Measurements from ENCODE around the gene HYKK.
"Not testable (repeated sequence)": the region's sequence is repeated elsewhere in the genome, so short reads cannot be mapped to it uniquely, and the experiment has no call there.

HYKK gene

GRCh38 chr15:78506971-78507830, at the start of gene HYKK:
Gene HYKK, plus strand, starts transcription at chr15:78507577. Its CDS starts 5,512 bp downstream, at chr15:78513089.
- peak; percentile 20 to 32 for DNase-seq (ENCODE audit: low read depth in 2 of 2)

- DNase-seq (ENCODE audit: low read depth in 2 of 2): no peak
Measured at GRCh38 chr15:78460737-78461136, 46.6 kb upstream of the HYKK start.

GRCh38 chr15:78461171-78461888, 46.0 kb upstream of the HYKK start:
- no peak for DNase-seq (ENCODE audit: low read depth in 2 of 2)

- DNase-seq (ENCODE audit: low read depth in 2 of 2): no peak
Measured at GRCh38 chr15:78469031-78469430, 38.3 kb upstream of the HYKK start.

- no peak for DNase-seq (ENCODE audit: low read depth in 2 of 2)
Measured at GRCh38 chr15:78477295-78477694, 30.1 kb upstream of the HYKK start.

GRCh38 chr15:78479650-78480049, 27.7 kb upstream of the HYKK start:
- DNase-seq (ENCODE audit: low read depth in 2 of 2): no peak

- no peak for DNase-seq (ENCODE audit: low read depth in 2 of 2)
Measured at GRCh38 chr15:78481917-78482316, 25.5 kb upstream of the HYKK start.

- DNase-seq (ENCODE audit: low read depth in 2 of 2): no peak
Measured at GRCh38 chr15:78492872-78493271, 14.5 kb upstream of the HYKK start.

- no peak for DNase-seq (ENCODE audit: low read depth in 2 of 2)
Measured at GRCh38 chr15:78501857-78502256, 5.5 kb upstream of the HYKK start.

GRCh38 chr15:78502641-78503040, 4.7 kb upstream of the HYKK start:
- no peak for DNase-seq (ENCODE audit: low read depth in 2 of 2)

GRCh38 chr15:78507831-78508160, 419 bp downstream of the HYKK start:
- no peak for DNase-seq (ENCODE audit: low read depth in 2 of 2)

- no peak for DNase-seq (ENCODE audit: low read depth in 2 of 2)
Measured at GRCh38 chr15:78508272-78508671, 895 bp downstream of the HYKK start.

- DNase-seq (ENCODE audit: low read depth in 2 of 2): no peak
Measured at GRCh38 chr15:78509726-78510312, 2.4 kb downstream of the HYKK start.

GRCh38 chr15:78520035-78520434, 12.7 kb downstream of the HYKK start:
- not testable (repeated sequence) for DNase-seq (ENCODE audit: low read depth in 2 of 2)

- no peak for DNase-seq (ENCODE audit: low read depth in 2 of 2)
Measured at GRCh38 chr15:78524230-78524629, 16.9 kb downstream of the HYKK start.

GRCh38 chr15:78527325-78527724, 19.9 kb downstream of the HYKK start:
- no peak for DNase-seq (ENCODE audit: low read depth in 2 of 2)

- no peak for DNase-seq (ENCODE audit: low read depth in 2 of 2)
Measured at GRCh38 chr15:78533331-78533730, 26.0 kb downstream of the HYKK start.

GRCh38 chr15:78536134-78536533, 28.8 kb downstream of the HYKK start:
- DNase-seq (ENCODE audit: low read depth in 2 of 2): no peak

- DNase-seq (ENCODE audit: low read depth in 2 of 2): no peak
Measured at GRCh38 chr15:78537266-78537905, 30.0 kb downstream of the HYKK start.

- DNase-seq (ENCODE audit: low read depth in 2 of 2): no peak
Measured at GRCh38 chr15:78538358-78538757, 31.0 kb downstream of the HYKK start.

GRCh38 chr15:78539464-78540140, 32.2 kb downstream of the HYKK start:
- not testable (repeated sequence) for DNase-seq (ENCODE audit: low read depth in 2 of 2)
